CD4-positive, alpha-beta T cell treated with Interleukin-1 beta for 1 hour (primary cell): Measurements from ENCODE around the gene TTLL10.

Experiments used
- DNase-seq, 2 donors: peaks; one replicate each; pipeline ENCODE4 v3.0.0-alpha.2; 2020 to 2022

Gene TTLL10

DNA sequence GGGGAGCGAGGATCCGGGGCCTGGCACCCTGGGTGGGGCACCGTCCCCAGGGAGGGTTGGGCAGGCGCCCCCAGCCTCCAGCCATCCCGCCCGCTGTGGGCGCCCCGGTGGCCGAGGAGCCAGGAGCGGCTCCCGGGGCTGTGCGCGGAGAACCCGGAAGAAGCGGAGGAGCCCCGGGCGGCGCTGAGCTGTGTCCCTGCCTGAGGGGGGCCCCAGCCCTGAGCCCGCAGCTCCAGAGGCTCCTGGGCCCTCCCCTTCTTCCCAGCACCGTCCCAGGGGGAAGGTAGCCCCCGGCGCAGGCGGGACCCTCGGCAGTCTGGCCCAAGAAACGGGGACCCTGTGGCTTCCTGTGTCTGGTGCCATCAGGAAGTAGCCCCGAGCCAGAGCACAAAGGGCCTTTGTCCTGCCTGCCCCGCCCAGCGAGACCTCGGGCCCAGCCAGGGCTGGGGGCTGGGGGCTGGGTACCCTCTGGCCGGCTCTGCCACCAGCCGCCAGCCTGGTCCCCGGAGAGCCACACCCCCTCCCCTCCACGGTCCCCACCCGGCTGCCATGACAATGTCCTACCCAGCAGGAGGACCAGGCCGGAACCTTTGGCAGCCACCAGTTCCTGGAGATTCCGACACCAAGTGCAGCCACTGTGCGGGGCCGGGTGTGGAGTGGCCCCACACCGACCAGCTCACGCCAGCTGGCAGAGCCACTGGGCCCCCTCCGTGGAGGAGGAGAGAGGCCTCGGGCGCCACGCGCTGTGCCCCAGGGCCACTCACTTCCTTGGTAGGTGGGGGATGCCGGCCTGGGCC, 15.6 kb upstream of the TTLL10 start:
- DNase-seq: peak; percentile 31 to 35

DNA sequence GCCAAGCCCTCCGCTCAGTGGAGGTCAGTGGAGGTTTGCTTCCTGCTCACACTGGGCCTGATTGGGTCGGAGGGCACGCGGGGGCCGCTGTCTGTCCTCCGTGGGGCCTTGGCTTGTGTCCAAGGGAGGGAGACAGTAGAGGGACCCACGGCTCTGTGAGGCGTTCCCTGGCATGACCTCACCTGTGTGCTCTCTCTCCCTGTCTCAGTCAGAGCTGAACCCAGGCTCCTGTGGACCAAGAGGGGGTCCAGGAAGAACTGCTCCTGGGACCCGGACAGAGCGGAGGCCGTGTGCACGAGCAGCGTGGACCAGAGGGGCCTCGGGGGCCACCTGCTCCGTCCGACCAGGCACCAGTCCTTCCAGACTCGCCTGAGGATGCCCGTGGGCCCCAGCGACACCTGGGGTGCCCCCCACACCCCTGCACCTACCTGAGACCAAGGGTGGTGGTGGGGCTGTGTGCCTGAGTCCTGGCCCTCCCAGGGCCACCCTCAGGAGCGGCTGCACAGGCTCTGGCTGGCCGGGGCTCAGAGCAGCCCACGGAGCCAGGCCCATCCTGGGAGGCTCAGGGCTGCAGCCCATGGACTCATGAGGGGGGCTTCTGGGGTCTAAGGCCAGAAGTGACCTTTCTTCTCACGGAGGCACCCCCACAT, 13.3 kb upstream of the TTLL10 start:
- no peak for DNase-seq

DNA sequence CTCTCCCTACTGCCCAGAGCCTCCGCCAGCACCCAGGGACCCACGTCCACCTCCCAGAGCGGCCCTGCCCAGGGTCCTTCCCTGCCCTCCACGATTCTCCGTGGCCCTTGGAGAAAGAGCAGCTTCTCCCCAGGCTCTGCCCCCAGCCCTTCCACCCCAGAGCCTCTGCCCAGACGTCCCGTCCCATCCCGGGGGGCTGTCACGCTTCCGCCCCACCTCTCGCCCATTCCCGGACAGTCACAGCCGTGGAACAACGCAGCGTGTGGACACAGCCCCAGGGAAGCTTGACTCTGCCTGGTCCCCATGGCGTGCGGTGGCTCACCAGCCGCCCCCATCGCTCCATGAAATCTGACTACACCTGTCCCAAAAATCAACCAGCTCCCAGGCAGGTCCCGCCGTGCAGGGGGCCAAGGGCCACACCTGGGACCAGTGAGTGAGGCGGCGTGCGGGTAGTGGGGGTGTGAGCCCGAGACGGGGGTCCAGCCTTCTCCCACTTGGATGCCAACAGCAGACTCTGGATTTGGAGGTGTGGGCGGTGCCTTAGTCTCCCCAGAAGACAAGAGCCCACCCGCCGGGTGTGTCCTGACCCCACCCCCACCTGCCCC, 12.5 kb upstream of the TTLL10 start:
- DNase-seq: no peak

DNA sequence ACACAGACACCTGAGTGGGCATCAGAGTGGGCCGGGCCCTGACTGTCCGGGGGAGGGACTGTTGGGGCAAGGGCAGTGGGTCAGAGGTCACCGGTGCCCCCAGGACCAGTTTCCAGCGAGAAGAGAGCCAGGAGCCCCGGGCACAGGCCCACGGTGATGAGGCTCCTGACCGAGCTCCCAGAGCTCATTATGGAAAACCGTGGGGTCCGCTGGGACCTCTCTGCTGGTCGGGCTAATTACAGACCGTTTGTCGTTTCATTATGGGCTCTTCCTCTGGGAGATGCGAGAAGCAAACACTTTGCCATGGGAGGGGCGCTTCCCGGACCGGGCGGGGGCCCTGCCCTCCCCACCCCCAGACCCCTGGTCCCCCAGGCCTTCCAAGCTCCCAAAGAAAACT, 12.0 kb upstream of the TTLL10 start:
- no peak for DNase-seq

DNA sequence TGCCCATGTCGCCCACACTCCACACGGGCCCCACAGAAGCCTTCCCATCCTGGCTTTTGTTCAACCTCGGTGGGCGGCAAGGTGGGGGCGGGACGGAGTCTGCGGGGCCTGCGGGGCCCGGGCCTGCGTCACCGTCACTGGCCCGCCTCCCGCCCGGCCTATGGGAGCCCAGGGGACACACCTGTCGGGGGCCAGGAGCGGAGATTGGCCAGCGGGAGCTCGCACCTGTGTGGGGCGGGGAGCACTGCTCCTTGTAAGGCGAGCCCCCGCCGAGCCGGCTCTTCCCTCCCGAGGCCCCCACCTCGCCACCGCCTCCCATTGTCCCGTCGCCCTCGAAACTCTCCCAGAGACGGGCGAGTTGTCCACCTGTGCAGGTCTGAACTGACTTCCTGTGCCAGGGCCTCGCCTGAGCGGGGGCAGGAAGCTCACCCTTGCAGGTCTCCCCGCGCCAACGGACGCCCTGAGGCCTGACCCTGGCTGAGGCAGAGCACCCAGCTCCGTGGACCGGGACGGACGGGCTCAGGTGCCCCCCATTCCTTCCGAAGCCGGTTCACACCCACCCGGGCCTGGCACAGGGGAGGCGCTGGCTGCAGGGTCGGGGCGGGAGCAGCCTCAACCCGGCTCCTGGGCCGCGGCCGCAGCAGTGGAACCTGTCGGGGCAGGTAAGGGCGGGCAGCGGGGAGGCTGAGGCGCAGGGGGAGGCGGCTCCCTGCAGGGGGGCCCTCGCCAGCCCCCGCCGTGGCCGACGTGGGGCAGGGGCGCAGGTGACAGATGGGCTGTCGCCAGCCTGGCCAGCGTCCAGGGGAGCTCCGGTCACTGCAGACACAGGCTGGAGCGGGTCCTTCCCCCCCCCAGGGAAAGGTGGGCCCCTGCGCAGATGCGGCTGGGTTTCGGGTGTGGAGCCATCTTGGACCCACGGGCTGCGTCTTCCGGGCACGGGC, 10.8 kb upstream of the TTLL10 start:
- DNase-seq: no peak

DNA sequence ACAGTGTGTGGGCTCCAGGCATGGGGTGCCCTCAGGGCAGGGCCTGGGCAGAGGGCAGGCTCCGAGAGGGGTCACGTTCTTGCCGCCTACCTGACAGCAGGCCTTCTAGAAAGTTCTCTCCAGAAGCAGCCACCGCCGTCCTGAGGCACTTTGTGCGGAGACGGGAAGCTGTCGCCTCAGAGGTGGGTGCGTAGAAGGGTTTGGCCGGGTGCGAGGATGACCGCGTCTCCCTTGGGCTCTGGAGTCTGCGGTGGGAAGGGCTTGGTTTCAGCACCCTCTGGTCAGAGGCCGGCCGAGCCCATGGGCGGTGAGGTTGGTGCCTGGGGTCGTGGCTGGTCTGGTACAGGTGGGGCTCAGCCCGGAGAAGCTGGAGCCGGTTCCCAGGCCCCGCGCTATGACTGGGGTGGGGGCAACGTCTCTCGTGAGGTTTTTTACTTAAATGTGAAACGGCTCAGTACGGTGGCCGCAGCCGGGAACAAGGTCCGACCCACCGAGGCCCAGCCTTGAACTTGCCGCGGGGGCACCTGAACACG, 10.1 kb upstream of the TTLL10 start:
- DNase-seq: no peak

DNA sequence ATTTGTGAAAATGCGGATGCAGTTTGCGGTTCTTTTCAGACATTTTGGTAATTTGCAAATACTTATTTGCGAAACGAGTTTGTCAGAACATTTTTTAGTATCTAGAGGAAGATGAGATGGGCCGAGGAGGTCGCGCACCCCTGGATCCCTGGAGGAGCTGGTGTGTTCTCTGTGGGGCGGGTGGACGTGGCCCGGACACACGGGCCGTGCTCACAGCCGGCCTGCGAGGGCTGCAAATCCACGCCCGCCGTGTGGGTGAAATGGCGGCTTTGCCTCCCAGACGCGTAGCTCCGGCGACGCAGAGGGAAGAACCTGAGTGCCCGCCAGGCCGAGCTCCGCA, 9.3 kb upstream of the TTLL10 start:
- DNase-seq: no peak

DNA sequence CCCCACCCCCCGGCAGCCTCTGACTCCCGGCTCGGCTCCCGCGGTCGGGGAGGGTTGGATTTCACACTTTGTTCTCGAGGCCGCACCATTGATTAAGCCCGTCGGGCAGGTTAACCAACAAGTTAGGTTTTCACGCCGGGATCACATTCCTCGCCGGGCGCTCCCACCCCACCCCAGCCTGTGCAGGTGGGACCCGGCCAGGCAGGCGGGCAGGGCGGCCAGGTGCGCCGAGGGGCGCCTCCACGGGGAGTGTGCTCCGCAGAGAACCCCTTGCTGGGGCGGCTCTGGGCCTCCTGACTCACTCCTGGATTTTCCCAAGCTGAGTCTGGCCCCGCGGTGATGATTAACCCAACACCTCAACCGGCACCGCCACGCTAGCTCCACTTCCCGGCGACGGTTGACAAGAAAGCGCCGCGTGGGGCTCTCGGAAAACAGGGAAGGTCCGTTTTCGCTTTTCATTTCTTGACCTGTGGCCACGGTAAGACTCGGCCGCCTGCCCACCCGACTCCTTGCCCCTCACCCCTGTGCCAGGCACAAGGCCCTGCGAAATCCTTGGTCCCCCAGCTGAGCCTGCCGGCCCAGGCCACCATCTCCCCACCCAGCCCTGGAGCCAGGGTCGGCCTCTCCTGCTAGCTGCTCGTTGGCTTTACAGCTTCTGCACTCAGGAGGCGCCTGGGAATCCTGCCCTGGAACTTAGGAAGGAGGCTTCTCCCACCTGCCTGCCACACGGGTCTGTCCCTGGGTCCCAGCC, 8.8 kb upstream of the TTLL10 start:
- no peak for DNase-seq

DNA sequence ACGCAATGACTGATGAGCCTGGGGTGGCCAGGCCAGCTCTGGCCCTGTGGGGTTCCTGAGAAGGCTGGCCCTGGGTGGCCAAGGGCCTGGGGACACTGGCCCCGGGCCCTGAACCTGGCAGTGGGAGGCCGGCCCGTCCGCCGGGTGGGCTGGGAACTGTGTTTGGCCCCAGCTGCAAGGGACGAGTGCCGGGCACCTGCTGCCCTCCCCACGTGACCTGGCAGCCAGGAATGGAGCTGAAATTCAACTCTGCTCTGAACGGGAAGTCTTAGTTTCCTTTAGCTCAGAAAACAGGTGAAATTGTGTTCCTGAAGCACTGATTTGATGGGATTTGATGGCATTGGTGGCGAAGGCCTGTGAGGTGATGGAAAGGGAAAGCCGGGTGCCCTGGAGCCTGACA, 8.2 kb upstream of the TTLL10 start:
- DNase-seq: no peak

DNA sequence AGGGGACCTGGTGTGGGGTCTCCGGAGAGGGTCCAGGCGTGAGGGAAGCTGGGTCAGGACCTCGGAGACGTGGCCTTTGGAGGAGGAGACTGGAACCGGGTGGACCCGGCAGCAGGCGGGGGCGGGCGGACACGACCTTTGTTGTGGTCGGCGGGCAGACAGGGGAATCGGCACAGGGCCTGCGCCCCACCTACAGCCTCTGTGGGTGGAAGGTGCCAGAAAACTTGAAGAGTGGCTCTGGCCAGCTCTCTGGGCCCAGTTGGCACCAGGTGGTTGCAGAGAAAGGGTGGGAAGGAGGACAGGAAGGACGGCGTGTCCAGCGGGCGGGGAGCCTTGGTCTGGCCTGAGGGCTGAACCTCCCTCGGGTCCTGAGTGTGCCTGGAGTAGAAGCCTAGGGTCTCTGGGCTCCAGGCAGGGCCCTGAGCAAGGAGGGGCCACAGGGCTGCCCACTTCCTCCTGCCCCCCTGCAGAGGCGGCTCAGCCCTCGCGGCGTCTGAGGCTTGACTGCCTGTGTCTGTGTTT, 7.7 kb upstream of the TTLL10 start:
- DNase-seq: no peak

DNA sequence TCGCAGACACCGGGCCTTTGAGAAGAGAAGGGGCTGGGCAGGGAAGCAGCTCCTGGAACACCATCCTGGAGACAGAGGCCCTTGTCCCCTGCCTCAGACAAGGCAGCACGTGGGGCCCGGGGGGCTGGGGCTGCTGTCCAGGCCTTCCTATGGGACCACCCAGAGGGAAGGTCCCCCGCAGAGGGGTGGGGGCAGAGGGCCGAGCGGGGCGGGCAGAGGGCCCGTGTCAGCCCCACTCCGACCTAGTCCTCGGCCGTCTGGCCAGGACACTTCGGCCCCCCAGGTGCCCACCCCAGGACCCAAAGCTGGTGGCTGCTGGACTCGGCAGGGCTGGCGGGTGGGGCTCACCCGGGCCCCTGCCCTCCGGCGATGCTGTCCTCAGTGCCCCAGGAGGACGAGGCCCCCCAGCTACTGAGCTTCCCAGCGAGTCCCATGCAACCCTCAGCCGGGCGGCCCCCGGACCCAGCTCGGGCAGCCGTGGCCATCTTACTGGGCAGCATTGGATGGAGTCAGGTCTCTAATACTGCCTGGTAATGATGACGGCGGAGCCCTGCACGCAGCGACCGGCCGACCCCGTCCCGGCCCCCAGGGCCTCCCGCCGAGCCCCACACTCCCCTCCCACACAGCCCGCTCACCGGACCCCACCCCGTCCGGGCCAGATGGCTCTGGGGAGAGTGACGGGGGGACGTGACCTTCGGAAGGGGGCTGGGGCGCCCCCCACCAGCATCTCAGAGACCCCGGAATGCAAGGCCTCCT, 6.9 kb upstream of the TTLL10 start:
- no peak for DNase-seq

DNA sequence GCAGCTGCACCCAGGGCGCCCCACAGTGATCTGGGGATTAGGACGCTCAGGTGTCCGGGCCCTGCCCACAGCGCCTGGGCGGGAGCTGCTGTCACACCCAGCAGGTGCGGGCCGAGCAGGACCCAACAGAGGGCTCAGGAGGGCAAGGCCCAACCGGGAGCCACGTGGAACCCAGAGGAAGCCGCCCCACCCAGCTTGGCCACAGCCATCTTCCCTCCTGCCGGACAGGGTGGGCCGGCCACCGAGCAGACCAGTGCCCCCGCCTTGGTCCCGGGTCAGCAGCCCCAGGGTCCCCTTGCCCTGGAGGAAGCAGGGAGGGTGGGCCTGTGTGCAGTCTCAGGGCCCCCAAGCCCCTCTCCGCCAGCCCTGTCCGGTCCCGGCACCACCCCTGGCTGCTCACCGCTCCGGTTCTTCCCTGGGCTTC, 6.3 kb upstream of the TTLL10 start:
- no peak for DNase-seq

DNA sequence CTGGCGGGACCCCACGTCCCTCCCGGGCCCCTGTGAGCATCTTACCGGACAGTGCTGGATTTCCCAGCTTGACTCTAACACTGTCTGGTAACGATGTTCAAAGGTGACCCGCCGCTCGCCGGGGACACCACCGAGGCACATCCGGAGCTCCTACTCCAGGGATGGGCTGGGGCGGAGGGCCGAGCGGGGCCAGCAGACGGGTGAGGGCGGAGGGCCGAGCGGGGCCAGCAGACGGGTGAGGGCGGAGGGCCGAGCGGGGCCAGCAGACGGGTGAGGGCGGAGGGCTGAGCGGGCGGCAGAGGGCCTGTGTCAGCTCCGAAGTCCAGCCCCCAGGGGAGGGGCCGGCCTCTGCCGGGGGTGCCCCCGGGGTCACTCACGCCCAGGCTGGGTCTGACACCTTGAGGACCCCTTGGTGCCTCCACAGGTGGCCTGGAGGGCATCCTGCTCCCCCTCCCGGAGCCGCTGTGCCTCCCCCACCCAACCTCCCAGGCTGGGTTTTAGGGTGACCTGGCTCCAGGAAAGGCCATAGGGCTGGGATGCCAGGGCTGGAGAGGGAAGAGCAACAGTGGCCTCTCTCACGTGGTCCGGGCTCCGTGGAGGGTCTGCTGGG, 5.7 kb upstream of the TTLL10 start:
- no peak for DNase-seq

DNA sequence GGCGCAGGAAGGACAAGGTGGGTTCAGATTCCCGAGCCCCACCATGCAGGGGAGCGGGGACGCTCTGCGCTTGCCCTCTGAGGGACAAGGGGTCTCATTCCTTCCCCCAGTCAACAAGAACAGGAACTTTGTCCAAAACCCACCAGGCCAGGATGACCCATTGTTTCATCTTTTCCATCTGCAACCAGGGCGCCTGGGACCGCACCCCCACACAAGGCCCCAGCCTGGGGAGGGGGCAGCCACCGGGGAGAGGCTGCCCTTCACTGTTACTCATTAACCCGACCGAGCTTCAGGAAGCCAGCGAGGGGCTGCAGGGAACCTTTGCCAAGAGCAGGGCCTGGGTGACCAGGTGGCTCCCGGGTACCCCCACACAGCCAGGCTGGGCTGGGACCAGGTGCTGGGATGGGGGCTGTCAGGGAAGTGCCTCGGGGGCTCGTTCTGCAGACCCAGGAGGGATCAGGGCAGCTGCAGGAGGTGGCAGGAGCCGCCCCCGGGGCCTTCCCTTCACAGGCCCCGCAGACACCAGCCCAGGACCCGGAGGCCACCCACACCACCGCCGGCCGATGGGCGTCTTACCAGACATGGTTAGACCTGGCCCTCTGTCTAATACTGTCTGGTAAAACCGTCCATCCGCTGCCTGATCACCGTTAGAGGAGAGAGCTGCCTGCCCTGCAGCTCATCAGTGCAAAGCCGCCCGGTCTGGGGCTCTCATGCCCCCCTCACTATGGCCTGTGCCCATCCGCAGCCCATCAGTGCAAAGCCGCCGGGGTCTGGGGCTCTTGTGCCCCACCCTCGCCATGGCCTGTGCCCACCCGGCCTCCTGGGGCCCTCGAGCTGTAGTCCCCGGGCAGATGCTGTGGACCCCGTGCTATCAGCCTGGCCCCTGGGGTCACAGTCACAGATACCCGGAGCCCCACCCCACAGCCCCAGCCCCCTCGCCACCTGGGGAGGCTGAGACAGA, 4.9 kb upstream of the TTLL10 start:
- DNase-seq: no peak

DNA sequence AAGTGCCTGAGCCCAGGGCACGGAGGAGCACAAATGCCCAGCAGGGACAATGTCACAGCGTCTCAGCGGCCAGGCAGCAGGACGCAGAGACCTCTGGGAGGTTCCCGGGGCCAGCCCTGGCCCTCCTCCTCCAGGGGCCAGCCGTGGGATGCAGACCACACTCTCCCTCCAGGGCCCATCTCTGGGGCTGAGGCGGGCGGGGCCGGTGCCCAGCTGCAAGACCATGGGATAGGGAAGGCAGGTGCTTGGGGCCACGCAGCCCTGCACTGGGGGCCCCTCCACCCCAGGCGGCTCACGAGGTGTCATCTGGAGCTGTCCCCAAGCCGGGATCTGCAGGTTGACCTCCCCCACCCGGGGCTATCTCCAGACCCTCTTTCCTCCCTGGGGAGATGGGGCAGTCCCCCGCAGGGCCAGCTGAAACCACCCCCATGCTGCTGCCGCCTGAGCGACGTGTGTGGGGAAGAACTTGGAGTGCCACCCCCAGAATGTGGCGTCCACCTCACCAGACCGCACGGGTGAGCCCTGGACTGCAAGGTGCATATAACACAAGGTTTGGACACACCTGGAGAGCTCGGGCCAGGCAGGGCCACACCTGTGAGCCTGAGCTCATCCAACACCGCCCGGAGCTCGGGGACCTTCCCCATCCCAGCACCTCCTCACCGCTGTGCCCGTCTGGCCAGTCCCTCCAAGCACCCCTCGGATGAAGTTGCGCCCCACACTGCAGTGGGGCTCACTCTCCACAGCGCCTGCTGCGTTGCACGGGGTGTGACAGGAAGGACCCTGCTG, 4.1 kb upstream of the TTLL10 start:
- DNase-seq: no peak

DNA sequence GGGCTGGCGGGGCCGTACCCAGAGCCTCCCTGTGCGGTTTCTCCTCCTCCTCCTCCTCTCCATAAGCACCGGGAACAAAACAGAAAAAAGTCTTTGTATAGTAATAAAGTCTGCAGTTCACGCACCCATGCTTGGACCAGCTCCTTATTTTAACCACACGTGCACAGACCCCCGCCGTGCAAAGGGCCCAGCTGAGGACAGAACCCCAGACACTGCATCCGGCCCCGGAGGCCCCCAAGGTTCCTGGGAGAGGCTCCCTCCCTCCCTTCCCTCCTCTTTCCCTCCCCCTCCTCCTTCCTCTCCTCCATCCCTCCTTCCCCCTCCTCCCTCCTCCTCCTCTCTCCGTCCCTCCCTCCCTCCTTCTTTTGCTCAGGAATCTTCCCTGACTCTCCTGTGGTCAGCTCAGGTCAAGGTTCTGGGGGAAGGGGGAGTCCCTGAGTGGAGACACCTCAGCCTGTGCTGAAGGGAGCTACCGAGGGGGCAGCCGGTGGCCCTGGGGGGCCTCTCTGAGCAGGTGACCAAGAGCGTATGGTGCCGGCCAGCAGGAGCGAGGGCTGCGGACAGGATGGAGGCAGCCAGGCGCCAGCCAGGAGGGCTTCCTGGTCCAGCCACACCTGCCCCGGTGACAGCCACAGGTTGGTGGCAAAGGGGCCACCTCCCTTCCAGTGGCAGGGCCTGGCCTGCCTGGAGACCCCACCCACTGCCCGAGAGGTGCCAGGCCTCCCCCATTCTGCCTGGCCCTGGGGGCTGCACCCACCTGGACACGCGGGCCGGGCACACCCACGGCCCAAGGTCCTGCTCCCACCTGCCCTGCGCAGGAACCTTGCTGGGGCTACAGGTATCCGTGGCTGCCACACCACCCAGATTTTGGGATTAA, 3.2 kb upstream of the TTLL10 start:
- no peak for DNase-seq

DNA sequence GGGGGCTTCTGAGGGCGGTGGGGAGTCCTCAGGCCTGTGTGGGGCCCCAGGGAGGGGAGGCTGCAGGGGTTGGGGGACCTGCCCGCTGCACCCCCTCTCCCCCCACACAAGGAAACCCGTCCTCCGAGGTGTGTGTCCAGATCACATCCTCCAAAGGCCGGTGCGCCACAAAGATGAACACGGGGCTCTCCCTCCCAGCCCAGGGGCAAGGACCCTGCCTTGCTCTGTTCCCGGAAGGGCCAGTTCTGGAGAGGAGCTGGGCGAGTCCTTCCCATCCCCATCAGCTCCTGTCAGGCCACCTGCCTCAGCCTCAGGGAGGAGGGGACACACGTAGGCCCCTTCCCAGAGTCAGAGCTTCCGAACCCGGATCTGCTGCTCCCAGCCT, 2.5 kb upstream of the TTLL10 start:
- no peak for DNase-seq
